Measurements from ENCODE around the gene PRIM2. TPM values are rescaled to one million over a fixed set of nuclear protein-coding genes. Genes with fewer than 3 reads are reported as not detected.
"Not testable (repeated sequence)": the region's sequence is repeated elsewhere in the genome, so short reads cannot be mapped to it uniquely, and the experiment has no call there.

Gene PRIM2
- total RNA-seq, 4 donors from 2014 or later = 6.0 to 15.0 (median 7.0) TPM

- no peak for DNase-seq (ENCODE audit: extremely low spot score)
- no peaks in the 10 kb centered on the region for H3K36me3 ChIP-seq
- TF ChIP-seq POLR2A (IDR thresholded peaks at IDR 0.05; ENCODE audit: low read depth) (no peak), EP300 (IDR thresholded peaks at IDR 0.05) (no peak), POLR2AphosphoS5 (IDR thresholded peaks at IDR 0.05) (no peak), CTCF (IDR thresholded peaks at IDR 0.05) (no peak)
- H3K27ac ChIP-seq (replicated peaks in 1 of 4) = no peak overlapping the region
- peaks cover 0 to 2% (median under 1%) of the 10 kb centered on the region in 4 donors for H3K4me1 ChIP-seq
- 95% methylated on average over 2 of the region's 2 CpGs for WGBS
- intact Hi-C loops (cut with DNase I) = no loop called here
- no peaks in the 10 kb centered on the region for H3K27me3 ChIP-seq
- no peaks in the 10 kb centered on the region for H3K9me3 ChIP-seq
- H3K4me3 ChIP-seq = no peak overlapping the region
Measured at GRCh38 chr6:57278570-57278969, 38.9 kb upstream of the PRIM2 start.

- Histone ChIP-seq H3K4me1 (peaks cover 0 to 6% (median 2%) of the 10 kb centered on the region in 4 donors), H3K27ac (replicated peaks in 1 of 4) (no peak overlapping the region), H3K27me3 (no peaks in the 10 kb centered on the region), H3K36me3 (no peaks in the 10 kb centered on the region), H3K9me3 (no peaks in the 10 kb centered on the region), H3K4me3 (no peak overlapping the region)
- WGBS = 73% methylated on average over 2 of the region's 2 CpGs
- TF ChIP-seq POLR2A (IDR thresholded peaks at IDR 0.05; ENCODE audit: low read depth) (no peak), POLR2AphosphoS5 (IDR thresholded peaks at IDR 0.05) (no peak), EP300 (IDR thresholded peaks at IDR 0.05) (no peak), CTCF (IDR thresholded peaks at IDR 0.05) (no peak)
- no peak for DNase-seq (ENCODE audit: extremely low spot score)
- intact Hi-C loops (cut with DNase I) = no loop called here
Measured at GRCh38 chr6:57279013-57279412, 38.4 kb upstream of the PRIM2 start.

GRCh38 chr6:57283106-57283505 is 34.3 kb upstream of the PRIM2 start:
- no peak overlapping the region for H3K27ac ChIP-seq (replicated peaks in 1 of 4)

GRCh38 chr6:57283911-57284455 is 33.4 kb upstream of the PRIM2 start:
- H3K27me3 ChIP-seq = no peaks in the 10 kb centered on the region
- DNase-seq (ENCODE audit: extremely low spot score) = no peak
- TF ChIP-seq POLR2A (IDR thresholded peaks at IDR 0.05; ENCODE audit: low read depth) (no peak), CTCF (IDR thresholded peaks at IDR 0.05) (no peak), EP300 (IDR thresholded peaks at IDR 0.05) (no peak), POLR2AphosphoS5 (IDR thresholded peaks at IDR 0.05) (no peak)
- no peaks in the 10 kb centered on the region for H3K9me3 ChIP-seq
- H3K36me3 ChIP-seq = no peaks in the 10 kb centered on the region
- 52% methylated on average over 2 of the region's 2 CpGs for WGBS
- H3K27ac ChIP-seq (replicated peaks in 1 of 4) = no peak overlapping the region
- H3K4me1 ChIP-seq = peaks cover 0 to 8% (median 3%) of the 10 kb centered on the region in 4 donors
- intact Hi-C loops (cut with DNase I) = no loop called here
- no peak overlapping the region for H3K4me3 ChIP-seq

More at GRCh38 chr6:57283106-57283505, 34.3 kb upstream of the PRIM2 start:
- DNase-seq (ENCODE audit: extremely low spot score) = no peak
- Histone ChIP-seq H3K4me1 (peaks cover 0 to 8% (median 3%) of the 10 kb centered on the region in 4 donors), H3K27me3 (no peaks in the 10 kb centered on the region), H3K4me3 (no peak overlapping the region), H3K9me3 (no peaks in the 10 kb centered on the region), H3K36me3 (no peaks in the 10 kb centered on the region)
- intact Hi-C loops (cut with DNase I) = no loop called here
- no peak for TF ChIP-seq EP300 (IDR thresholded peaks at IDR 0.05)
- TF ChIP-seq POLR2A (IDR thresholded peaks at IDR 0.05; ENCODE audit: low read depth) = no peak
- TF ChIP-seq CTCF (IDR thresholded peaks at IDR 0.05) = no peak
- TF ChIP-seq POLR2AphosphoS5 (IDR thresholded peaks at IDR 0.05) = no peak

- H3K36me3 ChIP-seq; H3K27me3 ChIP-seq; H3K4me3 ChIP-seq; H3K9me3 ChIP-seq; H3K4me1 ChIP-seq; intact Hi-C loops (cut with DNase I); DNase-seq (ENCODE audit: extremely low spot score); H3K27ac ChIP-seq (replicated peaks in 1 of 4): not testable (repeated sequence)
- 74% methylated on average over 7 of the region's 12 CpGs for WGBS
Measured at GRCh38 chr6:57288136-57288535, 29.3 kb upstream of the PRIM2 start.

- H3K27me3 ChIP-seq; intact Hi-C loops (cut with DNase I); H3K9me3 ChIP-seq; H3K4me3 ChIP-seq; H3K36me3 ChIP-seq; H3K4me1 ChIP-seq; DNase-seq (ENCODE audit: extremely low spot score); H3K27ac ChIP-seq (replicated peaks in 1 of 4): not testable (repeated sequence)
- 87% methylated on average over 1 of the region's 1 CpG for WGBS
Measured at GRCh38 chr6:57293472-57293871, 24.0 kb upstream of the PRIM2 start.

Data from esophagus muscularis mucosa (tissue), 4 donors.